Caco-2 (cell line): ENCODE data around the gene LIN37. TPM values are rescaled to one million over a fixed set of nuclear protein-coding genes. Genes with fewer than 3 reads are reported as not detected.

Source experiments
- BruUV-seq: library from RNA; stranded (reverse); fragments of 400-500 nt; replicated peaks from 2 replicates; lab custom pipeline; 2021; lab: Mats Ljungman, UMichigan
- CTCF ChIA-PET: fragments of 300-600 bp; sonication (Branson Sonifier 250); formaldehyde crosslinking; loops from one replicate; lab custom pipeline; 2022; ENCODE audit warnings: antibody characterized with exemption; lab: Charles Lee
- POLR2A ChIA-PET: fragments of 300-600 bp; sonication (Branson Sonifier 250); formaldehyde crosslinking; loops from one replicate; lab custom pipeline; 2022; ENCODE audit warnings: antibody characterized with exemption; lab: Charles Lee
- DNase-seq, 2 experiments: peaks; one replicate each; pipeline versions ENCODE4 v3.0.0 to v3.0.0-alpha.2; 2020 to 2022
- H3K27me3 ChIP-seq: replicated peaks from 2 replicates; pipeline ENCODE4 v1.6.0; 2011; ENCODE audit warnings: low read length; ENCODE audit not compliant: control insufficient read depth, insufficient read depth
- H3K36me3 ChIP-seq: 2 replicates; pipeline ENCODE4 v1.5.1; 2011; ENCODE audit warnings: low read length; ENCODE audit not compliant: control insufficient read depth, insufficient read depth
- H3K4me1 ChIP-seq: fragments of 250-450 bp; sonication (Bioruptor Pico); 2 replicates; pipeline ENCODE4 v1.5.1; 2020; ENCODE audit warnings: mild to moderate bottlenecking
- H3K4me3 ChIP-seq: 2 replicates; pipeline ENCODE4 v1.5.1; 2011; ENCODE audit warnings: low read depth, mild to moderate bottlenecking, control low read depth, low read length
- H3K9me3 ChIP-seq: fragments of 250-450 bp; sonication (Bioruptor Pico); 2 replicates; pipeline ENCODE4 v1.5.1; 2020; ENCODE audit warnings: mild to moderate bottlenecking, moderate library complexity
- H3K27ac Mint-ChIP-seq: one replicate; pipeline ENCODE4 v1.8.0; 2022; ENCODE audit warnings: mixed read lengths; ENCODE audit not compliant: unreplicated experiment
- H3K27me3 Mint-ChIP-seq: one replicate; pipeline ENCODE4 v1.8.0; 2022; ENCODE audit warnings: mixed read lengths; ENCODE audit not compliant: insufficient read depth, unreplicated experiment
- H3K36me3 Mint-ChIP-seq: one replicate; pipeline ENCODE4 v1.8.0; 2022; ENCODE audit warnings: mild to moderate bottlenecking, mixed read lengths; ENCODE audit not compliant: insufficient read depth, unreplicated experiment
- H3K4me1 Mint-ChIP-seq: one replicate; pipeline ENCODE4 v1.8.0; 2022; ENCODE audit warnings: low read depth, mixed read lengths; ENCODE audit not compliant: unreplicated experiment
- H3K4me3 Mint-ChIP-seq: one replicate; pipeline ENCODE4 v1.8.0; 2022; ENCODE audit warnings: mild to moderate bottlenecking, moderate library complexity, mixed read lengths; ENCODE audit not compliant: unreplicated experiment
- H3K9me3 Mint-ChIP-seq: one replicate; pipeline ENCODE4 v1.8.0; 2022; ENCODE audit warnings: mixed read lengths; ENCODE audit not compliant: unreplicated experiment
- CTCF ChIP-seq, 2 experiments: fragments of 200-600 bp in 1 of 2; IDR thresholded peaks; 1 replicate in 1 of 2; 2 replicates in 1 of 2; pipeline versions ENCODE4 v1.5.1 to v1.8.0; 2011 to 2022; ENCODE audit warnings: antibody characterized with exemption in 1 of 2, control low read depth in 1 of 2, inconsistent platforms in 1 of 2, low read depth in 1 of 2, low read length in 1 of 2, mild to moderate bottlenecking in 1 of 2, moderate library complexity in 1 of 2; ENCODE audit not compliant: insufficient read depth in 1 of 2, severe bottlenecking in 1 of 2, unreplicated experiment in 1 of 2
- intact Hi-C: fragments of 100-400 bp; cut with micrococcal nuclease; formaldehyde crosslinking; loops from one replicate; pipeline ENCODE4 v1.10.0; 2022; ENCODE audit not compliant: unreplicated experiment
- total RNA-seq: library from RNA; stranded (reverse); gene quantifications from 2 replicates; pipeline ENCODE4 v1.2.3, GENCODE V29; 2022

LIN37 gene
- total RNA-seq, 1 experiment from 2014 or later, result 10.2 TPM

DNA sequence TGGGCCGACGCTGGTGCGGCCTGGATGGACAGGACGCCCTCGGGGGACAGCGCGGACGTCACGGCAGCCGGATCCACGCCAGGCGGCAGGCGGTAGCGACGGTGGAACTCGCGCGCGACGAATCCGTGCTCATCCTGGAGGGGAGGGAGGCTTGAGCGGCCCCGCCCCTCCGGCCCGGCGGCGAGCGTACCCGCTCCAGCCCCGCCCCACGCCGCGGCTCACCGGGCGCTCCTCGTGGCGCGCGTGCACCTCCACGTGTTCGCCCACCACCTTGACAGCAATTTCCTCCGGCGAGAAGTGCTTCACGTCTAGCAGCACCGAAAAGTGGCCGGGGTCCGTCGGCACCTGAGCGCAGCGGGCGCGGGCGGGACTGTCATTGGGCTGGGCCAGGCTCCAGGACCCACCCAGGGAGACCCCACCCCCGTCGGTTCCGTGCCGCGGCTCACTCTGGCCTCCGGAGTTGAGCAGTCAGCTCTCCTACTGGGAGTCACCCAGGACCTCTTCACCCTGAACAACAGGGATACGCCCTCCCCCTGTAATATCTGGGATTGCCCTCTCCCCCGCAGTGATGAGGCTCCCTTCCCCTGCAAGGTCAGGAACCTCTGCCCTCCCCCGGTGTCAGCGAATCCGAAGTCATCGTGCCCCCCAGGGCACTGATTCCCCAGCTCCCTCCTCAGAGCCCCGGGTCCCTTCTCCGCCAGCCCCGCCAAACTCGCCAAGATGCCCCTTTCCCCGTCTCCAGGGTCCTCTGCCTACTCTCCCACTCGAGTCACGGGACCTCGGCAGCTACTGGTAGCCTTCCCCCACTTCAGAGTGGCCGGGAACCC, 7.4 kb downstream of the LIN37 start:
- BruUV-seq, result no TSS peak
- intact Hi-C loops, result loop anchor here (2.0 to 5.0 kb wide), 2 partner anchors 108 to 299 kb away; partner anchors contain the start of genes COX6B1, THAP8 and WDR62
- H3K27ac Mint-ChIP-seq, result no peak overlapping the region
- no peak for DNase-seq
- H3K4me1 ChIP-seq, result peaks cover 6% of the 10 kb centered on the region
- H3K36me3 Mint-ChIP-seq, result peaks cover 25% of the 10 kb centered on the region
- peak overlapping the region; percentile 27 for H3K4me3 ChIP-seq
- no peaks in the 10 kb centered on the region for H3K9me3 ChIP-seq
- H3K27me3 ChIP-seq, result no peaks in the 10 kb centered on the region
- H3K9me3 Mint-ChIP-seq, result no peaks in the 10 kb centered on the region
- no peaks in the 10 kb centered on the region for H3K36me3 ChIP-seq
- ChIA-PET POLR2A (no interaction called here), CTCF (no interaction called here)
- peaks cover 6% of the 10 kb centered on the region for H3K4me1 Mint-ChIP-seq
- peak overlapping the region; percentile 64 for H3K4me3 Mint-ChIP-seq
- TF ChIP-seq CTCF (IDR thresholded peaks at IDR 0.05; ENCODE audit: insufficient read depth in 1 of 2, low read depth in 1 of 2, low read length in 1 of 2, severe bottlenecking in 1 of 2, unreplicated experiment in 1 of 2), result no peak
- no peaks in the 10 kb centered on the region for H3K27me3 Mint-ChIP-seq

- Mint-ChIP-seq H3K9me3 (no peaks in the 10 kb centered on the region), H3K36me3 (peaks cover 28% of the 10 kb centered on the region), H3K27me3 (no peaks in the 10 kb centered on the region), H3K27ac (peak within 1 kb of the TSS; percentile 92), H3K4me1 (peaks cover 6% of the 10 kb centered on the region), H3K4me3 (peak within 1 kb of the TSS; percentile 88)
- intact Hi-C loops, result loop anchor here (2.0 to 5.0 kb wide), 2 partner anchors 109 to 298 kb away; partner anchors contain the start of genes COX6B1, THAP8 and WDR62
- H3K4me1 ChIP-seq, result peaks cover 6% of the 10 kb centered on the region
- DNase-seq, result no peak
- H3K27me3 ChIP-seq, result no peaks in the 10 kb centered on the region
- no peak for TF ChIP-seq CTCF (IDR thresholded peaks at IDR 0.05; ENCODE audit: insufficient read depth in 1 of 2, low read depth in 1 of 2, low read length in 1 of 2, severe bottlenecking in 1 of 2, unreplicated experiment in 1 of 2)
- CTCF ChIA-PET, result no interaction called here
- H3K4me3 ChIP-seq, result peak within 1 kb of the TSS; percentile 68
- no TSS peak for BruUV-seq
- no peaks in the 10 kb centered on the region for H3K36me3 ChIP-seq
- POLR2A ChIA-PET, result interaction anchor here (0.7 to 1.0 kb wide), 3 partner anchors 8 to 48 kb away, joined by 3 to 14 read pairs (median 12); partner anchors contain the start of genes LIN37, PSENEN and U2AF1L4
- H3K9me3 ChIP-seq, result no peaks in the 10 kb centered on the region
Measured at GRCh38 chr19:35756377-35757230, 8.2 kb downstream of the LIN37 start, which contains the start of gene HSPB6. HSPB6 (minus strand) TSS chr19:35757029; CDS start chr19:35757008, 21 bp downstream.
